H1 (cell line): ENCODE data around the gene MYO1F. TPM values are rescaled to one million over a fixed set of nuclear protein-coding genes. Genes with fewer than 3 reads are reported as not detected.

Experiments
- CTCF ChIA-PET: fragments of 300-600 bp; sonication (Branson Sonifier 250); formaldehyde crosslinking; loops from one replicate; lab custom pipeline; 2021; ENCODE audit not compliant: partially characterized antibody; lab: Charles Lee
- POLR2A ChIA-PET: fragments of 300-600 bp; sonication (Branson Sonifier 250); formaldehyde crosslinking; loops from one replicate; lab custom pipeline; 2021; ENCODE audit warnings: inconsistent platforms; ENCODE audit not compliant: partially characterized antibody; lab: Charles Lee
- DNase-seq, 2 experiments: peaks; one replicate each; pipeline versions ENCODE4 v3.0.0 to v3.0.0-alpha.2; 2010 to 2022; ENCODE audit warnings: low spot score in 2 of 2, low read depth in 1 of 2, mixed read lengths in 1 of 2
- FAIRE-seq: peaks from 2 replicates; lab custom pipeline; 2011; peaks lifted over from hg19 to GRCh38; lab: Jason Lieb, UNC
- H2AFZ ChIP-seq: 2 replicates; pipeline ENCODE4 v1.8.1; 2012; ENCODE audit warnings: low read length, inconsistent platforms
- H2AK5ac ChIP-seq: 2 replicates; pipeline ENCODE4 v1.6.1; 2013; ENCODE audit warnings: low read depth, low read length
- H2BK120ac ChIP-seq: replicated peaks from 2 replicates; pipeline ENCODE3; 2013; ENCODE audit warnings: low read depth, low read length, inconsistent platforms
- H2BK12ac ChIP-seq: 2 replicates; pipeline ENCODE4 v1.6.1; 2013; ENCODE audit warnings: low read depth, low read length
- H2BK15ac ChIP-seq: 2 replicates; pipeline ENCODE4 v1.6.1; 2013; ENCODE audit warnings: low read length
- H2BK20ac ChIP-seq: 2 replicates; pipeline ENCODE4 v1.6.1; 2013; ENCODE audit warnings: low read length
- H2BK5ac ChIP-seq: 2 replicates; pipeline ENCODE4 v1.6.1; 2013; ENCODE audit warnings: low read depth, low read length
- H3K14ac ChIP-seq: 2 replicates; pipeline ENCODE4 v1.6.1; 2013; ENCODE audit warnings: inconsistent platforms; ENCODE audit not compliant: insufficient read length
- H3K18ac ChIP-seq: 2 replicates; pipeline ENCODE4 v1.6.1; 2013; ENCODE audit warnings: low read length; ENCODE audit errors: extremely low read depth
- H3K23ac ChIP-seq: 2 replicates; pipeline ENCODE4 v1.6.1; 2013; ENCODE audit warnings: inconsistent platforms; ENCODE audit not compliant: insufficient read length
- H3K23me2 ChIP-seq: 2 replicates; pipeline ENCODE4 v1.6.1; 2013; ENCODE audit warnings: low read depth, low read length
- H3K27ac ChIP-seq: 2 replicates; pipeline ENCODE4 v1.6.1; 2011; ENCODE audit warnings: low read depth, low read length, inconsistent platforms
- H3K27me3 ChIP-seq, 4 experiments: replicated peaks in 1 of 4; 1 replicate in 1 of 4; 2 replicates in 3 of 4; pipeline versions ENCODE4 v1.6.1 to v1.8.1; 2011 to 2013; ENCODE audit warnings: low read length in 3 of 4, mild to moderate bottlenecking in 3 of 4, inconsistent platforms in 2 of 4, mixed read lengths in 2 of 4, moderate library complexity in 1 of 4; ENCODE audit not compliant: control insufficient read depth in 3 of 4, insufficient read depth in 3 of 4; ENCODE audit errors: extremely low read depth in 1 of 4
- H3K36me3 ChIP-seq, 4 experiments: 2 replicates each; pipeline versions ENCODE4 v1.6.1 to v1.8.1; 2011 to 2013; ENCODE audit warnings: mild to moderate bottlenecking in 4 of 4, low read length in 3 of 4, moderate library complexity in 2 of 4, control low read depth in 1 of 4, inconsistent platforms in 1 of 4; ENCODE audit not compliant: insufficient read depth in 4 of 4, control insufficient read depth in 2 of 4
- H3K4ac ChIP-seq: replicated peaks from 2 replicates; pipeline ENCODE3; 2013; ENCODE audit warnings: low read length, low read depth, mixed read lengths, inconsistent platforms; ENCODE audit not compliant: insufficient read length
- H3K4me1 ChIP-seq, 4 experiments: replicated peaks in 1 of 4; 1 replicate in 1 of 4; 2 replicates in 3 of 4; pipeline versions ENCODE4 v1.6.1 to v1.8.1; 2011 to 2013; ENCODE audit warnings: low read length in 3 of 4, inconsistent platforms in 2 of 4, mixed read lengths in 1 of 4; ENCODE audit not compliant: insufficient read depth in 4 of 4, control insufficient read depth in 3 of 4
- H3K4me2 ChIP-seq, 2 experiments: 2 replicates each; pipeline versions ENCODE4 v1.6.1 to v1.8.1; 2011 to 2013; ENCODE audit warnings: low read depth in 2 of 2, low read length in 2 of 2, control low read depth in 1 of 2, inconsistent platforms in 1 of 2, mild to moderate bottlenecking in 1 of 2; ENCODE audit not compliant: insufficient read depth in 1 of 2
- H3K4me3 ChIP-seq, 4 experiments: fragments of 200-600, 300-600 bp in 1 of 4; sonication (generic), shearing (Covaris generic), sonication (Bioruptor Twin) in 1 of 4; 2 replicates each; pipeline versions ENCODE4 v1.5.1 to v1.8.1; 2011 to 2016; ENCODE audit warnings: low read length in 4 of 4, low read depth in 3 of 4, control low read depth in 2 of 4, inconsistent platforms in 2 of 4, mild to moderate bottlenecking in 2 of 4, mixed read lengths in 1 of 4, moderate library complexity in 1 of 4; ENCODE audit not compliant: insufficient read depth in 2 of 4; ENCODE audit errors: extremely low read depth in 1 of 4
- H3K56ac ChIP-seq: replicated peaks from 2 replicates; pipeline ENCODE3; 2013; ENCODE audit warnings: low read depth, mild to moderate bottlenecking, mixed read lengths, low read length, inconsistent platforms; ENCODE audit not compliant: insufficient read length
- H3K79me1 ChIP-seq: 2 replicates; pipeline ENCODE4 v1.6.1; 2013; ENCODE audit warnings: low read depth, low read length, control low read depth
- H3K79me2 ChIP-seq, 2 experiments: 2 replicates each; pipeline versions ENCODE4 v1.6.1 to v1.8.1; 2012 to 2013; ENCODE audit warnings: low read length in 2 of 2, mild to moderate bottlenecking in 2 of 2, inconsistent platforms in 1 of 2; ENCODE audit not compliant: insufficient read depth in 2 of 2, control insufficient read depth in 1 of 2
- H3K9ac ChIP-seq, 4 experiments: replicated peaks in 1 of 4; 1 replicate in 1 of 4; 2 replicates in 3 of 4; pipeline versions ENCODE4 v1.6.1 to v1.8.1; 2011 to 2013; ENCODE audit warnings: low read depth in 3 of 4, low read length in 3 of 4, control low read depth in 2 of 4, mild to moderate bottlenecking in 2 of 4, moderate library complexity in 2 of 4, inconsistent platforms in 1 of 4; ENCODE audit errors: extremely low read depth in 1 of 4
- H3K9me3 ChIP-seq, 2 experiments: 2 replicates each; pipeline versions ENCODE4 v1.6.1 to v1.8.1; 2012 to 2013; ENCODE audit warnings: mild to moderate bottlenecking in 2 of 2, moderate library complexity in 2 of 2, control low read depth in 1 of 2, inconsistent platforms in 1 of 2, low read depth in 1 of 2, low read length in 1 of 2, mixed read lengths in 1 of 2; ENCODE audit not compliant: insufficient read depth in 2 of 2
- H4K20me1 ChIP-seq, 2 experiments: replicated peaks in 1 of 2; 2 replicates each; pipeline versions ENCODE3 to v1.8.1; 2011 to 2013; ENCODE audit warnings: inconsistent platforms in 2 of 2, low read length in 2 of 2, mild to moderate bottlenecking in 1 of 2; ENCODE audit not compliant: insufficient read depth in 2 of 2, control insufficient read depth in 1 of 2
- H4K5ac ChIP-seq: 2 replicates; pipeline ENCODE4 v1.6.1; 2013; ENCODE audit warnings: low read length, low read depth, mixed read lengths, inconsistent platforms; ENCODE audit not compliant: insufficient read length
- H4K8ac ChIP-seq: 2 replicates; pipeline ENCODE4 v1.8.0; 2013; ENCODE audit warnings: mild to moderate bottlenecking, moderate library complexity, low read length, inconsistent platforms; ENCODE audit not compliant: insufficient read depth; ENCODE audit errors: extremely low read depth
- H4K91ac ChIP-seq: replicated peaks from 2 replicates; pipeline ENCODE3; 2013; ENCODE audit warnings: low read length, mixed read lengths, inconsistent platforms; ENCODE audit not compliant: insufficient read length
- ATF2 ChIP-seq: IDR thresholded peaks from 2 replicates; pipeline ENCODE4 v1.6.1; 2012; ENCODE audit warnings: low read length, inconsistent platforms
- ATF3 ChIP-seq: IDR thresholded peaks from 2 replicates; pipeline ENCODE4 v1.6.1; 2011; ENCODE audit warnings: low read depth, mild to moderate bottlenecking, low read length; ENCODE audit not compliant: insufficient read depth
- CEBPB ChIP-seq: IDR thresholded peaks from 2 replicates; pipeline ENCODE4 v1.6.1; 2012; ENCODE audit warnings: low read depth, low read length
- MAFK ChIP-seq: IDR thresholded peaks from 2 replicates; pipeline ENCODE4 v1.6.1; 2012; ENCODE audit warnings: low read depth, mild to moderate bottlenecking, improper control_type of control experiment, low read length
- POLR2AphosphoS5 ChIP-seq: IDR thresholded peaks from 2 replicates; pipeline ENCODE4 v1.6.1; 2011; ENCODE audit warnings: low read depth, low read length
- SAP30 ChIP-seq: fragments of 300-600 bp; sonication (generic); IDR thresholded peaks from 2 replicates; pipeline ENCODE4 v1.7.1; 2012; ENCODE audit warnings: low read length, moderate library complexity, mild to moderate bottlenecking, inconsistent platforms; ENCODE audit not compliant: insufficient read depth, insufficient replicate concordance
- SP4 ChIP-seq: IDR thresholded peaks from 2 replicates; pipeline ENCODE4 v1.6.1; 2012; ENCODE audit warnings: low read length, inconsistent platforms
- TAF1 ChIP-seq: IDR thresholded peaks from 2 replicates; pipeline ENCODE4 v1.6.1; 2011; ENCODE audit warnings: mild to moderate bottlenecking, low read depth, low read length
- WGBS, 2 experiments: shearing (Covaris generic) in 1 of 2; methylation state at CpG; one replicate each; pipeline versions ENCODE4 v1.1.6 to v1.1.7; 2013 to 2015; ENCODE audit warnings: low lambda C conversion rate in 2 of 2, mixed read lengths in 2 of 2, inconsistent platforms in 1 of 2, low coverage in 1 of 2, missing lambda C conversion rate in 1 of 2; ENCODE audit not compliant: insufficient replicate concordance in 2 of 2, insufficient coverage in 1 of 2, insufficient read length in 1 of 2; ENCODE audit errors: extremely low coverage in 1 of 2, missing lambda C conversion rate in 1 of 2; 5-methylcytosine and 5-hydroxymethylcytosine counted together
- polyA plus RNA-seq, 7 experiments: library from polyadenylated mRNA; depleted of rRNA in 3 of 7; stranded (reverse) in 5 of 7; unstranded in 2 of 7; fragments of >200 nt in 5 of 7; fragments of 200-250 nt in 2 of 7; gene quantifications; 1 replicate in 5 of 7; 2 replicates in 1 of 7; 4 replicates in 1 of 7; pipeline versions ENCODE4 v1.2.1 to v1.2.3, GENCODE V29; 2011 to 2013; ENCODE audit warnings: missing spikeins in 2 of 7, mixed read lengths in 2 of 7
- total RNA-seq: library from RNA; stranded (reverse); fragmentation: NEBNext Ultra II Directional; extraction: Animal tissue kit (Norgen Biotek cat#: 25700); gene quantifications from 2 replicates; pipeline ENCODE4 v1.2.1, GENCODE V29; 2021

MYO1F gene
- total and polyA plus RNA-seq, 2 of the 8 experiments (the other 6 are each of a cell fraction or from before 2014, with no cell fraction given): 1.4 to 4.6 TPM

- H3K4me2 ChIP-seq: peak overlapping the region; percentile 90 to 96
- H4K20me1 ChIP-seq: peaks cover 0 to 3% of the 10 kb centered on the region in 2 experiments
- H3K36me3 ChIP-seq: peaks cover 0 to 8% (median 3%) of the 10 kb centered on the region in 4 experiments; a peak in 3 of 8 replicates
- H3K14ac ChIP-seq: no peak overlapping the region
- peak overlapping the region; percentile 100 for H2BK20ac ChIP-seq
- H3K79me2 ChIP-seq: peaks cover 0 to 6% of the 10 kb centered on the region in 2 experiments; a peak in 1 of 4 replicates
- peak overlapping the region; percentile 100 for H2BK12ac ChIP-seq
- peak overlapping the region; percentile 99 for H2AK5ac ChIP-seq
- no peak for TF ChIP-seq ATF3
- TF ChIP-seq SAP30: no peak
- no peak for TF ChIP-seq POLR2AphosphoS5
- no peak for TF ChIP-seq ATF2
- no peak for TF ChIP-seq CEBPB
- no peak for TF ChIP-seq MAFK
- no peak for TF ChIP-seq SP4
- no peak for TF ChIP-seq TAF1
- H2BK120ac ChIP-seq: peak overlapping the region; percentile 81
- DNase-seq: no peak
- peak overlapping the region; percentile 91; the same call in 1 of the 2 replicates for H4K8ac ChIP-seq
- peak overlapping the region; percentile 97 for H3K18ac ChIP-seq
- 61% methylated on average over 5 of the region's 5 CpGs; no CpG with 5 or more reads in 1 of the 2 experiments for WGBS, 2 experiments
- no peaks in the 10 kb centered on the region for H3K27me3 ChIP-seq
- H3K4me3 ChIP-seq: peak overlapping the region; percentile 70 to 93 (median 88)
- peak overlapping the region; percentile 79; the same call in 1 of the 2 replicates for H3K27ac ChIP-seq
- FAIRE-seq: peak; percentile 60
- peak overlapping the region; percentile 100 for H2BK15ac ChIP-seq
- CTCF ChIA-PET: interaction anchor here (0.6 to 1.5 kb wide), 3 partner anchors 14 to 182 kb away, joined by 4 to 14 read pairs (median 4); no protein-coding TSS in a partner anchor
- peak overlapping the region; percentile 76 for H4K5ac ChIP-seq
- peaks cover 10 to 29% (median 19%) of the 10 kb centered on the region in 4 experiments for H3K4me1 ChIP-seq
- H3K9ac ChIP-seq: peak overlapping the region in 3 of 4 experiments; percentile 43 to 63 (median 52); a peak in 6 of 7 replicates
- peak overlapping the region; percentile 99 for H4K91ac ChIP-seq
- no peak overlapping the region for H3K56ac ChIP-seq
- no peak overlapping the region for H2AFZ ChIP-seq
- peak overlapping the region; percentile 98 for H2BK5ac ChIP-seq
- POLR2A ChIA-PET: interaction anchor here (0.6 to 7.5 kb wide), 8 partner anchors 9 to 49 kb away, joined by 3 to 117 read pairs (median 4); no protein-coding TSS in a partner anchor
- peak overlapping the region; percentile 30 for H3K4ac ChIP-seq
- H3K79me1 ChIP-seq: peaks cover 6% of the 10 kb centered on the region
- no peak overlapping the region for H3K23ac ChIP-seq
- peaks cover 5% of the 10 kb centered on the region in 2 experiments; a peak in 3 of 4 replicates for H3K9me3 ChIP-seq
- H3K23me2 ChIP-seq: peaks cover 17% of the 10 kb centered on the region
Observed at GRCh38 chr19:8608941-8609278, 31.7 kb upstream of the MYO1F start.
